IMR-90 (cell line): ENCODE results near the gene LINC00632. TPM values are rescaled to one million over a fixed set of nuclear protein-coding genes. Genes with fewer than 3 reads are reported as not detected.

ENCODE experiments used
- ATAC-seq: fragments of 200-7000 bp; cut with Tn5 transposase; 2 replicates; pipeline ENCODE4 v1.9.1; 2020; ENCODE audit warnings: low read depth, mild to moderate bottlenecking, moderate library complexity
- BruUV-seq: library from RNA; stranded (reverse); fragments of 400-500 nt; replicated peaks from 2 replicates; lab custom pipeline; 2021; lab: Mats Ljungman, UMichigan
- CTCF ChIA-PET: fragments of 300-600 bp; formaldehyde crosslinking; extraction: SDS; loops from one replicate; lab custom pipeline; 2021; ENCODE audit warnings: antibody characterized with exemption; lab: Yijun Ruan, JAX
- POLR2A ChIA-PET: fragments of 300-600 bp; sonication (Branson Sonifier 250); formaldehyde crosslinking; loops from one replicate; lab custom pipeline; 2022; ENCODE audit warnings: antibody characterized with exemption; ENCODE audit not compliant: unreplicated experiment; lab: Charles Lee
- DNase-seq: peaks from one replicate; pipeline ENCODE4 v3.0.0; 2013
- H2AFZ ChIP-seq: replicated peaks from 2 replicates; pipeline ENCODE3; 2013; ENCODE audit warnings: low read length, mild to moderate bottlenecking; ENCODE audit not compliant: poor library complexity
- H2AK5ac ChIP-seq: 2 replicates; pipeline ENCODE4 v1.6.1; 2013; ENCODE audit warnings: low read depth, low read length, inconsistent platforms
- H2AK9ac ChIP-seq: replicated peaks from 2 replicates; pipeline ENCODE3; 2013; ENCODE audit warnings: mild to moderate bottlenecking, low read depth, low read length, moderate library complexity; ENCODE audit not compliant: poor library complexity
- H2BK120ac ChIP-seq: 2 replicates; pipeline ENCODE4 v1.6.1; 2013; ENCODE audit warnings: low read depth, low read length, inconsistent platforms
- H2BK15ac ChIP-seq: 3 replicates; pipeline ENCODE4 v1.6.1; 2013; ENCODE audit warnings: low read depth, low read length, inconsistent platforms
- H2BK20ac ChIP-seq: 2 replicates; pipeline ENCODE4 v1.6.1; 2013; ENCODE audit warnings: low read depth, mild to moderate bottlenecking, inconsistent platforms, low read length, moderate library complexity
- H2BK5ac ChIP-seq: 2 replicates; pipeline ENCODE4 v1.6.1; 2013; ENCODE audit warnings: mild to moderate bottlenecking, low read depth, low read length, inconsistent platforms; ENCODE audit not compliant: poor library complexity, severe bottlenecking
- H3K14ac ChIP-seq: replicated peaks from 2 replicates; pipeline ENCODE4 v1.6.1; 2013; ENCODE audit warnings: low read depth, low read length, inconsistent platforms
- H3K18ac ChIP-seq: 2 replicates; pipeline ENCODE4 v1.6.1; 2013; ENCODE audit warnings: low read depth, low read length, control low read depth
- H3K23ac ChIP-seq: 2 replicates; pipeline ENCODE4 v1.6.1; 2013; ENCODE audit warnings: low read depth, low read length, inconsistent platforms
- H3K27ac ChIP-seq: 2 replicates; pipeline ENCODE4 v1.5.1; 2013; ENCODE audit warnings: mild to moderate bottlenecking, control low read depth, low read length; ENCODE audit not compliant: insufficient read depth
- H3K27me3 ChIP-seq: 2 replicates; pipeline ENCODE4 v1.6.1; 2013; ENCODE audit warnings: low read length; ENCODE audit not compliant: control insufficient read depth, insufficient read depth
- H3K36me3 ChIP-seq: 2 replicates; pipeline ENCODE4 v1.6.1; 2013; ENCODE audit warnings: low read length, mixed read lengths; ENCODE audit not compliant: control insufficient read depth, insufficient read depth
- H3K4ac ChIP-seq: 2 replicates; pipeline ENCODE4 v1.6.1; 2013; ENCODE audit warnings: low read depth, low read length, inconsistent platforms
- H3K4me1 ChIP-seq: 2 replicates; pipeline ENCODE4 v1.6.1; 2013; ENCODE audit warnings: low read length, mixed read lengths; ENCODE audit not compliant: control insufficient read depth, insufficient read depth
- H3K4me2 ChIP-seq: 2 replicates; pipeline ENCODE4 v1.6.1; 2013; ENCODE audit warnings: low read depth, mild to moderate bottlenecking, control low read depth, low read length, moderate library complexity
- H3K4me3 ChIP-seq: 2 replicates; pipeline ENCODE4 v1.5.1; 2013; ENCODE audit warnings: low read depth, mild to moderate bottlenecking, control low read depth, low read length, moderate library complexity; ENCODE audit not compliant: insufficient read depth
- H3K56ac ChIP-seq: 2 replicates; pipeline ENCODE4 v1.6.1; 2013; ENCODE audit warnings: low read length, inconsistent platforms; ENCODE audit not compliant: insufficient read depth; ENCODE audit errors: extremely low read depth
- H3K79me1 ChIP-seq, 2 experiments: 2 replicates each; pipeline ENCODE4 v1.6.1; 2013; ENCODE audit warnings: low read length in 2 of 2, inconsistent platforms in 1 of 2, low read depth in 1 of 2
- H3K9ac ChIP-seq: 2 replicates; pipeline ENCODE4 v1.6.1; 2013; ENCODE audit warnings: low read depth, low read length, control low read depth
- H3K9me1 ChIP-seq: 2 replicates; pipeline ENCODE4 v1.6.1; 2013; ENCODE audit warnings: low read length, inconsistent platforms; ENCODE audit not compliant: insufficient read depth
- H3K9me3 ChIP-seq: 2 replicates; pipeline ENCODE4 v1.6.1; 2013; ENCODE audit warnings: low read length; ENCODE audit not compliant: control insufficient read depth, insufficient read depth
- H4K20me1 ChIP-seq: 2 replicates; pipeline ENCODE4 v1.6.1; 2013; ENCODE audit warnings: low read length, inconsistent platforms; ENCODE audit not compliant: insufficient read depth
- H4K5ac ChIP-seq: 2 replicates; pipeline ENCODE4 v1.6.1; 2013; ENCODE audit warnings: mild to moderate bottlenecking, low read depth, low read length, control low read depth
- H4K8ac ChIP-seq, 2 experiments: 2 replicates each; pipeline ENCODE4 v1.6.1; 2013; ENCODE audit warnings: low read depth in 2 of 2, low read length in 2 of 2, control low read depth in 1 of 2, inconsistent platforms in 1 of 2
- H4K91ac ChIP-seq: 2 replicates; pipeline ENCODE4 v1.6.1; 2013; ENCODE audit warnings: low read depth, low read length, inconsistent platforms; ENCODE audit not compliant: insufficient read depth
- BHLHE40 ChIP-seq: fragments of 150-350 bp; IDR thresholded peaks from 2 replicates; pipeline ENCODE4 v1.6.1; 2016; ENCODE audit warnings: mild to moderate bottlenecking, low read depth, low read length
- CEBPB ChIP-seq: IDR thresholded peaks from 2 replicates; pipeline ENCODE4 v1.6.1; 2012; ENCODE audit warnings: low read depth, low read length, improper control_type of control experiment
- CHD1 ChIP-seq: IDR thresholded peaks from 2 replicates; pipeline ENCODE4 v1.6.1; 2012; ENCODE audit warnings: low read depth, low read length, improper control_type of control experiment
- FOS ChIP-seq: fragments of 150-350 bp; IDR thresholded peaks from 2 replicates; pipeline ENCODE4 v1.6.1; 2016; ENCODE audit warnings: low read depth, low read length
- MAFK ChIP-seq: IDR thresholded peaks from 2 replicates; pipeline ENCODE4 v1.6.1; 2012; ENCODE audit warnings: low read depth, low read length, improper control_type of control experiment
- MAZ ChIP-seq: IDR thresholded peaks from 2 replicates; pipeline ENCODE4 v1.6.1; 2012; ENCODE audit warnings: low read depth, mild to moderate bottlenecking, low read length, improper control_type of control experiment, moderate library complexity, borderline replicate concordance
- NFE2L2 ChIP-seq: fragments of 150-350 bp; IDR thresholded peaks from 2 replicates; pipeline ENCODE4 v1.6.1; 2016; ENCODE audit warnings: low read depth, mild to moderate bottlenecking, low read length
- POLR2A ChIP-seq: IDR thresholded peaks from 2 replicates; pipeline ENCODE4 v1.6.1; 2012; ENCODE audit warnings: mild to moderate bottlenecking, low read depth, low read length
- RAD21 ChIP-seq: IDR thresholded peaks from 2 replicates; pipeline ENCODE4 v1.6.1; 2012; ENCODE audit warnings: low read length, improper control_type of control experiment
- RCOR1 ChIP-seq: IDR thresholded peaks from 2 replicates; pipeline ENCODE4 v1.6.1; 2012; ENCODE audit warnings: mild to moderate bottlenecking, low read length, improper control_type of control experiment; ENCODE audit not compliant: insufficient replicate concordance
- RFX5 ChIP-seq: IDR thresholded peaks from 2 replicates; pipeline ENCODE4 v1.8.0; 2012; ENCODE audit warnings: low read depth, mild to moderate bottlenecking, low read length, moderate library complexity
- SMC3 ChIP-seq: fragments of 150-350 bp; IDR thresholded peaks from 2 replicates; pipeline ENCODE4 v1.6.1; 2016; ENCODE audit warnings: low read depth, mild to moderate bottlenecking, antibody characterized with exemption, low read length, moderate library complexity
- WGBS, 2 experiments: methylation state at CpG; one replicate each; pipeline versions ENCODE4 v1.1.5 to v1.1.7; 2013; ENCODE audit warnings: missing lambda C conversion rate in 2 of 2; ENCODE audit not compliant: insufficient read length in 1 of 2; ENCODE audit errors: extremely low coverage in 2 of 2; 5-methylcytosine and 5-hydroxymethylcytosine counted together
- dilution Hi-C: fragments of 300-500 bp; cut with HindIII; formaldehyde crosslinking; loops from one replicate; pipeline ENCODE4 v1.14.3; 2018; ENCODE audit warnings: low sequenced_read_pairs; ENCODE audit not compliant: unreplicated experiment
- in situ Hi-C: fragments of 300-500 bp; cut with MboI; formaldehyde crosslinking; loops from 3 replicates; pipeline ENCODE4 v1.14.3; 2019; ENCODE audit warnings: low sequenced_read_pairs, inconsistent platforms, mixed read lengths
- intact Hi-C: fragments of 100-400 bp; cut with micrococcal nuclease; formaldehyde crosslinking; loops from 2 replicates; pipeline ENCODE4 v1.10.0; 2022
- polyA plus RNA-seq, 3 experiments: library from polyadenylated mRNA; depleted of rRNA; stranded (reverse); fragments of >200 nt; gene quantifications; 2 replicates each; pipeline ENCODE4 v1.2.3, GENCODE V29; 2012; ENCODE audit warnings: low replicate concordance in 1 of 3
- total RNA-seq: library from RNA; depleted of rRNA; stranded (reverse); fragments of >200 nt; gene quantifications from 2 replicates; pipeline ENCODE4 v1.2.3, GENCODE V29; 2012
- TF ChIP-seq, protein P1 (sequence below): conservative IDR thresholded peaks from 2 replicates; pipeline ENCODE4 v1.5.1; 2012; ENCODE audit warnings: mild to moderate bottlenecking, low read depth, low read length, improper control_type of control experiment
- TF ChIP-seq, protein P2 (sequence below): fragments of 150-350 bp; IDR thresholded peaks from 2 replicates; pipeline ENCODE4 v1.6.1; 2016; ENCODE audit warnings: low read depth, mild to moderate bottlenecking, low read length, moderate library complexity, borderline replicate concordance
- TF ChIP-seq, protein P3 (sequence below): fragments of 150-350 bp; IDR thresholded peaks from 2 replicates; pipeline ENCODE4 v1.6.1; 2017; ENCODE audit warnings: mild to moderate bottlenecking, antibody characterized with exemption, low read length, low read depth

The LINC00632 gene
- total and polyA plus RNA-seq, 2 of the 4 experiments (the other 2 are of a cell fraction) = 7.2 to 25.0 TPM

DNA sequence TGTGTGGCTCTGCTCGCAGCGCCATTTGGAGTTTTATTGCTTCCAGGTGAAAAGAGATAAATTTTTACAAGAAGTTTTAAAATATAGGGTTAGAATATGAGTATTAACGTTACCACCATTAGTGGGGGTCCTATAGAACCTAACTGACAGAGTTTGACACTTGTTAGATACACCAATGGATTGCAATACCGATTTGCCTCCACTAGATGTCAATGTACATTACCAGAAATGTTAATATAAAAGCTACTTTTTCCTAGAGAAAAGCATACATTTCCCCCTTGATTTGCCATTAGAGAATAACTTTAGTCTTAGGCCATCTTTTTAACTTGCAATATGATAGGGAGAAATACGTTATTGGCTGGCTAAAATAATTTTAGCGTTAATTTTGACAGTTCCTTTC, 108.4 kb downstream of the LINC00632 start:
- no peak overlapping the region for H3K14ac ChIP-seq
- H4K5ac ChIP-seq = no peak overlapping the region
- H3K9me3 ChIP-seq = no peaks in the 10 kb centered on the region
- no TSS peak for BruUV-seq
- no peak overlapping the region for H4K91ac ChIP-seq
- DNase-seq (peak; percentile 41), ATAC-seq (peak; percentile 49)
- in situ Hi-C loops (no loop called here), intact Hi-C loops (no loop called here), dilution Hi-C loops (no loop called here)
- H3K23ac ChIP-seq = no peak overlapping the region
- H3K36me3 ChIP-seq = no peaks in the 10 kb centered on the region
- H2BK5ac ChIP-seq = no peak overlapping the region
- H2BK120ac ChIP-seq = no peak overlapping the region
- no peak overlapping the region for H3K4me2 ChIP-seq
- H2AFZ ChIP-seq = no peak overlapping the region
- H2BK20ac ChIP-seq = no peak overlapping the region
- no peaks in the 10 kb centered on the region for H4K20me1 ChIP-seq
- no peak overlapping the region for H2AK5ac ChIP-seq
- no peak overlapping the region for H3K9ac ChIP-seq
- no peak overlapping the region for H4K8ac ChIP-seq
- H3K4ac ChIP-seq = no peak overlapping the region
- H2BK15ac ChIP-seq = no peak overlapping the region
- H3K56ac ChIP-seq = no peak overlapping the region
- CTCF ChIA-PET = interaction anchor here (1.0 kb wide), 2 partner anchors 15 to 461 kb away, joined by 3 to 4 read pairs; no protein-coding TSS in a partner anchor
- H3K18ac ChIP-seq = no peak overlapping the region
- H2AK9ac ChIP-seq = no peak overlapping the region
- no peaks in the 10 kb centered on the region for H3K79me1 ChIP-seq
- no CpG with 5 or more reads among the region's 6 CpGs for WGBS, 2 experiments
- no peak overlapping the region for H3K27ac ChIP-seq
- H3K9me1 ChIP-seq = no peaks in the 10 kb centered on the region
- TF ChIP-seq BHLHE40 (no peak), CEBPB (no peak), SMC3 (no peak), FOS (no peak), RAD21 (peak; percentile 51), POLR2A (no peak), RCOR1 (no peak), CHD1 (no peak), NFE2L2 (no peak), RFX5 (no peak), MAZ (no peak), MAFK (no peak)
- TF ChIP-seq, protein P1, sequence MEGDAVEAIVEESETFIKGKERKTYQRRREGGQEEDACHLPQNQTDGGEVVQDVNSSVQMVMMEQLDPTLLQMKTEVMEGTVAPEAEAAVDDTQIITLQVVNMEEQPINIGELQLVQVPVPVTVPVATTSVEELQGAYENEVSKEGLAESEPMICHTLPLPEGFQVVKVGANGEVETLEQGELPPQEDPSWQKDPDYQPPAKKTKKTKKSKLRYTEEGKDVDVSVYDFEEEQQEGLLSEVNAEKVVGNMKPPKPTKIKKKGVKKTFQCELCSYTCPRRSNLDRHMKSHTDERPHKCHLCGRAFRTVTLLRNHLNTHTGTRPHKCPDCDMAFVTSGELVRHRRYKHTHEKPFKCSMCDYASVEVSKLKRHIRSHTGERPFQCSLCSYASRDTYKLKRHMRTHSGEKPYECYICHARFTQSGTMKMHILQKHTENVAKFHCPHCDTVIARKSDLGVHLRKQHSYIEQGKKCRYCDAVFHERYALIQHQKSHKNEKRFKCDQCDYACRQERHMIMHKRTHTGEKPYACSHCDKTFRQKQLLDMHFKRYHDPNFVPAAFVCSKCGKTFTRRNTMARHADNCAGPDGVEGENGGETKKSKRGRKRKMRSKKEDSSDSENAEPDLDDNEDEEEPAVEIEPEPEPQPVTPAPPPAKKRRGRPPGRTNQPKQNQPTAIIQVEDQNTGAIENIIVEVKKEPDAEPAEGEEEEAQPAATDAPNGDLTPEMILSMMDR = peak; percentile 57
- TF ChIP-seq, protein P2, sequence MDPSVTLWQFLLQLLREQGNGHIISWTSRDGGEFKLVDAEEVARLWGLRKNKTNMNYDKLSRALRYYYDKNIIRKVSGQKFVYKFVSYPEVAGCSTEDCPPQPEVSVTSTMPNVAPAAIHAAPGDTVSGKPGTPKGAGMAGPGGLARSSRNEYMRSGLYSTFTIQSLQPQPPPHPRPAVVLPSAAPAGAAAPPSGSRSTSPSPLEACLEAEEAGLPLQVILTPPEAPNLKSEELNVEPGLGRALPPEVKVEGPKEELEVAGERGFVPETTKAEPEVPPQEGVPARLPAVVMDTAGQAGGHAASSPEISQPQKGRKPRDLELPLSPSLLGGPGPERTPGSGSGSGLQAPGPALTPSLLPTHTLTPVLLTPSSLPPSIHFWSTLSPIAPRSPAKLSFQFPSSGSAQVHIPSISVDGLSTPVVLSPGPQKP = no peak
- TF ChIP-seq, protein P3, sequence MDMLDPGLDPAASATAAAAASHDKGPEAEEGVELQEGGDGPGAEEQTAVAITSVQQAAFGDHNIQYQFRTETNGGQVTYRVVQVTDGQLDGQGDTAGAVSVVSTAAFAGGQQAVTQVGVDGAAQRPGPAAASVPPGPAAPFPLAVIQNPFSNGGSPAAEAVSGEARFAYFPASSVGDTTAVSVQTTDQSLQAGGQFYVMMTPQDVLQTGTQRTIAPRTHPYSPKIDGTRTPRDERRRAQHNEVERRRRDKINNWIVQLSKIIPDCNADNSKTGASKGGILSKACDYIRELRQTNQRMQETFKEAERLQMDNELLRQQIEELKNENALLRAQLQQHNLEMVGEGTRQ = no peak
- no peaks in the 10 kb centered on the region for H3K27me3 ChIP-seq
- POLR2A ChIA-PET = no interaction called here
- no peak overlapping the region for H3K4me3 ChIP-seq
- H3K4me1 ChIP-seq = no peaks in the 10 kb centered on the region
